GM19372 (cell line): ENCODE data around the gene FAM83F.
"Not testable (repeated sequence)": the region's sequence is repeated elsewhere in the genome, so short reads cannot be mapped to it uniquely, and the experiment has no call there.

Experiments
- ATAC-seq: cut with Tn5 transposase; IDR thresholded peaks from one replicate; pipeline ENCODE4 v1.9.1; 2021; ENCODE audit warnings: mild to moderate bottlenecking, low read depth, moderate library complexity; ENCODE audit not compliant: unreplicated experiment

The FAM83F gene

DNA sequence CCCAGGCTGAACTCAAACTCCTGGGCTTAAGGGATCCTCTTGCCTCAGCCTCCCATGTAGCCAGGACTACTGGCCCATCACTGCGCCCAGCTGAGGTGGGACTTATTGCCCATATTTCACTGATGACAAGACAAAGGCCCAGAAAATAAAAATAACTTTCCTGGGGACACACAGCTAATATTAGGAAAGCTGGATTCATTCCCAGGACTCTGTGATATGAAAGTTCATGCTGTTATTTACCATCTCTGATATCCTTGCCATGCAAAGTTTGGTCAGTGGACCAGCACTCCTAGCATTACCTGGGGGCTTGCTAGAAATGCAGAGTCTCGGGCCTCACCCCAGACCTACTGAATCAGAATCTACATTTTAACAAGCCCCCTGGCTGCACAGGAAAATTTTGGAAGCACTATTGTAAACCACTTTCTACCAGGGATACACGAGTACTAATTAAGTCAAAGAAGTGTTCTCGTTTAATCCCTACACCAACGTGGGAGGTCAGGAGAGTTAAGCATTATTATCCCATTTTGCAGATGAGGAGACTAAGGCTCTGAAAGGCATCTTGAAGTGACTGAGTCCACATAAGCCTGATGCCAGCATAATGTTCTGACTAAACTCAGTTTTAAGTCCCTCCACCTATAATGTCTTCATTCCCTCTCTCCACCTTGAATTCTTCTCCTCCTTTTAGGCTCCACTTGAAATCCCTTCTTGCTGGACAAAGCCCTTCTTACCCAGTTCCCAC, 2.5 kb upstream of the FAM83F start:
- no peak for ATAC-seq

DNA sequence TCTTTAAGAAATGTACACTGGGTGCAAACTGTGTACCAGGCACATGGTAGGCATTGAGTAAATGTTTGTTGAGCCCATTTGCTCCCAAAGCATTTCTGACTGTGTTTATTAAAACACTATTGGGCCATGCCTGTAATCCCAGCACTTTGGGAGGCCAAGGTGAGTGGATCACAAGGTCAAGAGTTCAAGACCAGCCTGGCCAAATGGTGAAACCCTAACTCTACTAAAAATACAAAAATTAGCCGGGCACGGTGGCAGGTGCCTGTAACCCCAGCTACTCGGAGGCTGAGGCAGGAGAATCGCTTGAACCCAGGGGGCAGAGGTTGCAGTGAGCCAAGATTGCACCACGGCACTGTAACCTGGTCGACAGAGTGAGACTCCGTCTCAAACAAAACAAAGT, 1.9 kb upstream of the FAM83F start:
- not testable (repeated sequence) for ATAC-seq

DNA sequence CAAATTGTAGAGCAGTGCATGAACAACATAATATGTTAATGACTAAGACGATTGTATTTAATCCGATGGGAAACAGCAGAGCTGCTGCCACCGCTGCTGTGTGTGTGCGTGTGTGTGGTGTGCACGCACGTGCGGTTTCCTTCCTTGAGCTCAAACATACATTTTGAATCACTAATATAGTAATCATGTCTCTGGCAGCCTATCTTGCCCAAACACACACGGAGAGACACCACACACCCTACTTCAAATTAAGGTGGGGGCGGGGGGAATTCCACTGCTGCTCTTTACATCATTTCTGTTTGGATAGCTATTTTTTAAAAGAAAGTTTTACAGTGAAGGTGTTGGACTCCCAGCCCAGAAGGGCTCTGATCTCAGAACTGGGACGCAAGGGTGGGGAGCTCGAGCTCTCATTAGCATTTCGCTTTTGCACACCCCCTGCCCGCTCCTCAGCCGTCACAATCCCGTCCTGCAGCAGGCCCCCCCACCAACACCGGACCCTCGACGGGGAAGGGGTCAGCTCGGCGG, 651 bp upstream of the FAM83F start:
- ATAC-seq, result no peak

DNA sequence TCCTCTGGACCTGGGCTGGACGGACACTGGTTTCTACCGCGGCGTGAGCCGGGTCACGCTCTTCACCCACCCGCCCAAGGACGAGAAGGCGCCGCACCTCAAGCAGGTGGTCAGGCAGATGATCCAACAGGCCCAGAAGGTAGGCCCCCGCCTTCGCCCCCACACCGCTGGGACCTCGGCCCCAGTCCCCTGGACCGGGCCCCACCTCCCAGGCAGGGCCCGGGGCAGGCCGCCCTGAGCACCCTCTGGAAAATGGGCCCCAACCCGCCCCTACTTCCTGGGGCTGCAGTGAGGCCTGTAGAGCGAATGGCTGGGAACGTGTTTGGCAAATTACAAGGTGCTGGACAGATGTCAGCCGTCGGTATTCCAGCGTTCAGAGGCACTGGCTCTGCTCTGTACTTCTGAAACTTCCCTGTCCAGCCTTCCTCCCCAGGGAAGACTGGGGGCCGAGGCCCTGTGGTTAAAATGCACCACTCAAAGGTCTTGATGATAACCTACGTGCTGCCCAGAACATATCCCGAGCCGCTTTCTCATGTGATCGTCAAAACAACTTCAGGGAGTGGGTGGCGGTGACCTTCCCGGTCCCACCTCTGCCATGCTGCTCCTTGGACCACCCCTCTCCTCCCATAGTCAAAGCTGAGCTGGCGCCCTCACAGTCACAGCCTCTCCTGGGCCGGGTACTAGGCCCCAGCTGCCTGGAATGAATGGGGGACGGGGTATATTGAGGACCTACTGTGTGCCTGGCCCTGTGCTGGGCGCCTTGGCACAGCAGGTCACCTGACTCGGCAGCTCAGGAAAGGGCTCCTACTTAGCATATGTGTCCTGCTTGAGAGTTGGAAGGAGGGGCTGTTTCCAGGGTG, 869 bp downstream of the FAM83F start:
- no peak for ATAC-seq

DNA sequence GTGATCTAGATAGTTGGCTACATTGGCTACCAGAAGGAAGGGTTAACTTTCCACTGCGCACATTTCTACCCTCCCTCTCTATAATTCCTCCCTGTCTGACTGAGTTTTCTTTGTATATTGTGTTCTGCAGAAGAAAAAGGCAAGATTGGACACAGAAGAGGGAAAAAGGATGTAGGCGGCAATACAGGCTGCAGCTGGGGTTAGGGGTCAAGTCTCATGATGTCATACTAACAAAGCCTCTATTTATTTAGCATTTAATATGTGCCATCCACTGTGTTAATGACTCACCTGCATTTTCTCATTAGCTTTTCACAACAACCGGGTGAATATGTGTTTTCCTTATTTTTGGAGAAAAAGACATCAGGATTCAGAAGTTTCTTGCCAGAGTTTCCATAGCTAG, 2.0 kb downstream of the FAM83F start:
- no peak for ATAC-seq

DNA sequence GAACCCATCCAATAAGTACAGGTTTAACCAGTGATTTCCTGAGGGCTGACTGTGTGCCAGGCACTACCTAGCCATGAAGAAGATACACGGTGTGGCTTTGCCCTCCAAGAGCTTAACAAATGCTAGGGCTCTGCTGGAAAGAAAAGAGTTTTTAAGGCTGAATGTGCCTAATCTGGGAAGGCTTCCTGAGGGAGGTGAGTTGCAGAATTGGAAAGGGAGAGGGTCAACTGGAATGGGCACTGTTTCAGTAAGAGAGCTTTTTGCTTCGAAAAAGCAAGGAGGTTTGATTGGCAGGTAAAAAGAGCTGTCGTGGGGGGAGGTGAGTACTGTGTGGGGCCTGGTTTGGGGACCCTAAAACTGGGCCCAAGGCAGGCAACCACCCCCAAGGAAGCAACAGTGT, 2.7 kb downstream of the FAM83F start:
- ATAC-seq, result no peak

DNA sequence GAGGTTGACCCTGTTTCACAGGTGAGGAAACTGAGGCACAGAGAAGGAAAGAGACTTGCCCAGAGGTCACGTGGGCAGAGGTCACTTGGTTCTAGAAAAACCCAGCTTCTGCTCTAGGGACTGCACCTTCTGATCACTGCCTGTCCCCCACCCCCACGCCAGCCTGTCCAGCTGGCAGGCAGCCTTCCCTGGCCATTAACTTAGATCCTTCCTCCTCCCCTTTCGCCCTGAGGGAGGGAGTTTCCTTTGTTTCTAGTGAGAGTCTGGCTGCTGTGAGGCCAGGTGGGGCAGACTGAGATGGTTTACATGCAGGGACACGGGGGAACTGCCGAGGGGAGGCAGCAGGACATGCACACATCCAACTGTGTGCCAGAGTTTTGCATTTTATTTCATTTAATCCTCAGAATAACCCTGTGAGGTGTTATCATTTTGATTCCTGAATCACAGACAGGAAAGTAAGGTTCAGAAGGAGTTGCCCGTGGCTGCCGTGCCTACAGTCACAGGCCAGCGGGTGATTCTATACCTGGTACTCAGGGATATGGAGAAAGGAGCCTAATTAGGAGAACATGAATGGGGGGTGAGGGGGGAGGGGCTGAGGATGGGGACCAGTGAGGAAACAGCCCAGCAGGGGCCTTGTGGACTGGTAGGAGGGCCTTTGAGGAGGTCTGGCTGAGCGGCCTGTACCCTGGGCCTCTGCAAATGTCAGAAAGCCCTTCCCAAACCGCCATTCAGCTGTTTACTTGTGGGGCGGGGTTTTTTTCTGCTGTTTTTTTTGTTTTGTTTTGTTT, 3.4 kb downstream of the FAM83F start:
- ATAC-seq, result no peak

DNA sequence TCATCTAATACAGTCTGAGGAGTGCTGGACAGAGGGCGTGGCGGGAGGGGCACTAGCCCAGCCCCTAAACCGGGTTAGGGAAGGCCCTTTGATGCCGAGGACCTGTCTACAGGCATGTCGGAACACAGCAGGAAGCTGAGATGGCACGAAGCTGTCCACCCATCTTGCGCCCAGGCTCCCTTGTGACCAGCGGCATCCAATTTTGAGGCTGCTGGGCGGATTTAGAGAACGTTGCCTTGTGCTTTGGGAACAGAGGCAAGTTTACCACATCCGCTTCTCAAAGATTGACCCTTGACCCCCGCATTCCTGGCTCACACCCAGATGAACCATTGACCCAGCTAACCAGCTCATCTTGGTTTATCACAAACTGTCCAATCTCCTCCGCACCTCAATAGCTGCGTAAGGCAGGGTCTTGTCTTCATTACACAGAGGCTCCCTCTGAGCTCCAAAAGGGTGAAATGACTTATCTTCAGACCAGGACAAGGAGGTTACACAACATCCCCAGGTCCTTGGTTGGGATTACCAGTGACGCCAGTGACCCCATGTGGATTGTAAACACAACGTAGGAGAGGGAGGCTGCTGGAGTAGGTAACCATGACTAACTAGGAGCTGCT, 4.5 kb downstream of the FAM83F start:
- no peak for ATAC-seq

DNA sequence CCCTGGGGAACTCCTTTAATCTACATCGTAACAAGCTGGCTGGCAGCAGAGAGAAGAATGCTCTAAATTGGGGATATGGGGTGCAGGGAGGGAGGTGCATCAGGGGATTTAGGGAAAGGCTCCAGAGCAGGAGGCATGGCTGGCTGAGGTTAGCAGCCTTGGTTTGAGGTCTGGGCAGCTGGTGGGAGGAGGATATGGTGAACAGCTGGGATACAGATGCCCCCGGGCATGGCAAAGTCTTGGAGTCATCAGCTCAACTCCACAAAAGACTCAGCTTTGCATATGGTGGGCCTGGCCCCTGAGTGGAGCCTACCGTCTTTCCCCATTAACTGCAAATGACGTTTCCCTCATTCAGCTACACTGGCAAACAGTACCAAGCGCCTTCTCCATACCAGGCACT, 5.4 kb downstream of the FAM83F start:
- no peak for ATAC-seq

DNA sequence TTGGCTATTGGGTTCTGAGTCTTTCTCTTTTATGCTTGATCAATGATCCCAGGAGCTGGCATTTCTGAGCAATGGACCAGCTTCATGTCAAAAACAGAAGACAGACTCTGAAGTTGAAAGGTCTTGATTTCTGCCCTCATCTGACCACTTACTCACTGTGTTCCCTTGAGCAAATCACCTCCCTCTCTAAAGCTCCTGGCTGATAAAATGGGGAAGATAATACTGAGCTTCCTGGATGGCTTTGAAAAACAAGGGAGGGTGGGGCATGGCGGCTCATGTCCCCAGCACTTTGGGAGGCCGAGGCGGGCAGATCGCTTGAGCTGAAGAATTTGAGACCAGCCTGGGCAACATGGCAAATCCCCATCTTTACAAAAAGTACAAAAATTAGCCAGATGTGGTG, 6.4 kb downstream of the FAM83F start:
- ATAC-seq, result no peak

DNA sequence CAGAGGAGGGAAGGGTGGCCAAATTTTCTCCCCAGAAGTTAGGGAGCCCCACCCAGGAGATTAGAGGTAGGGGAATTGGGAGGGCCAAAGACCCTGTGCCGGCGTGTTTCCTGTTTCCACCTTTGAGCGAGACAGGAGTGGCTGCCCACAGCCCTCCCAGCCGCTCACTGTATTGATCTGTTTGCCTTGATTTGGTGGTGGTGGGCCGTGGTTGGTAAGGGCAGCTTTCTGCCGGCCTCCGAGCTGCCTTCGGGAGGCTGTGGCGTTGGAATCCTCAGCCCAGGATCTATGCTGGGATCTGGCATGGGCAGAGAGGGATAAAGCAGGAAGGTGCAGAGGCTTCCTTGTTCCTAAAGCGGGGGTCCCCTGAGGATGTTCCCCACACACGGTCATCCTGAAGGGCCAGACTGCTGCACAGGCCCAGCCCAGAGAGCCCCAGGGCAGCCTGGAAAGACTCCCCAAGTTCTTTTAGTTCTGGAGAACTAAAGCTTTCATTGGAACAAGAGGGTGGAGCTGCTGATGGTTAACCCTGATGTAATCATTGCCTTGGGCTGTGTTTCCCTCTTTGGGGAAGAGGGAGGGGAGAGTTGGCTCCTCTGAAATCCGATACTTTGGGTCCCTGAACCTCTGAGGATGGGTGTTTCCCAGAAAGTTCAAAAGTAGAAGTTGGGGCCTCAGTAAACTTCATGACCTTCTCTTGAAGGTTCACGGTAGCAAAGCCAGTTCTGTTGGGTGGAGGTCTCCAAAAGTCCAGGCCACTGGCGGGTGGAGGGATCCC, 7.2 kb downstream of the FAM83F start:
- no peak for ATAC-seq

DNA sequence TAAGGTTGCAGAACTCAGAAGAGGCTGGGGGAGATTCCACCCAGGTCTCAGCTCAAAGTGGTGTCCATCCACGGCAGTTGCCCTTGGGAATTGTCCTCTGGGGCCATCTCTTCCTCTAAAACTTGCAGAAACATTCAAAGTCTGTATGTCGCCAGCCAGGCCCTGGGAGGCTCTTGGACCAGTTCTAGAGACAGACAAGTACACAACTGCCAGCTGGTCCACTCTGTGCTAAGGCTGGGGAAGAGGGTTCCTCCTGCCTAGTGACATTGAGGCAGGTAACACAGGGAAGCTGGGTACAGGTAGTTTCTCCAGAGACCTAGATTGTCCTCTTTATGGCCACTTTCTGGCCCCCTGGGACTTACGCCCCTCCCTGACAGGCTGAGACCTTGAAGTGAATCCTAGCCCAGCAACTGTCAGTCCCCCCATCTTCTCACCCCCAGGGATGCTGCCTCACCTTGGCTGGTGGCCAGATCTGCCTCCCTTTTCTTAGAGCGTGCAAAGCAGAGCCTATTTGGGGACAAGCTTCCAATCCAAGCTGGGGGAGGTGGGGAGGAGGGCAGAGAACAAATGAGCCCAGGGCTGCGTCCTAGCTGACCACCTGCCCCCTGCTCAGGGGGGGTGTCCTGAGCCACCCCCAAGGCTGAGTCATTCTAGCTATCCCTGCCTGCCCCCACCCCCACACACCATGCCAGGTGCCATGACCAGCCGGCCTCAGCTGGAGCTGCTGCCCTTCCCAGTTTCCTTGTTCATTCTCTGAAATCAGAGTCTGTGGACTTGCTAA, 8.4 kb downstream of the FAM83F start:
- no peak for ATAC-seq

DNA sequence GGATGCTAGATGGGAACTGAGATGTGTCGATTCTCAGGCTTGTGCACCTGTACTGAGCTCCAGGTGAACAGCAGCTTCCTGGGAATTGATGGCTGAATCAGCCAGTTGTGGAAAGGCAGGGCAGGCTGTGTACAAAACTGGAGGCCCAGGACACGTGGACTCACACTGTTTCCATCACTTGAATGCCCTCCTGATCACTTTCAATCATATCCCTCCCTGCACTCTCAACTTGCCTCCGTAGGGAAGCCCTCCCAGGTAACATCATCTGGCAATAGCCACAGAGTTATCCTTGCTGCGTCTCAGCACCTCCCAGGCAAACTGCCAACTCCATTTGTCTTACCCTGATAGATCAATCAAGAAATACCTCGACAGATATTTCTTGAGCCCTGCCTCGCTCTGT, 10.1 kb downstream of the FAM83F start:
- no peak for ATAC-seq

DNA sequence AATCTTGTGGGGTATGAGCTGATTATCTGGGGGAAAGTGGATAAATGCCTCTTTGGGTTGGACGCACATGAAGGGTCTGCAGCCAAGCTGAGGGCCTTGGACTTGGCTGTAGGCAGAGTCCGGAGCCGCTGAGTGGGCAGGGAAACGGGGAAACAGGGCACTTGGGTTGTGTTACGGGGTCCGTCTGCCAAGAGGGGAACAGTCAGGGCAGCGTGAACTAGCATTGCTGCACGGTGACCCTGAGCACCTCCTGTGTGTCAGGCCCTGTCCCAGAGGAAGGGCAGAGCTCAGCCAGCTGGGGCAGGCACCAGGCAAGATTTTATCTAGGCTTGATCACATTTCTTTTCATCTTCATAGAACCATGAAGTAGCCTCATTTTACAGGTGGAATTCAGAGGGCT, 11.9 kb downstream of the FAM83F start:
- no peak for ATAC-seq

DNA sequence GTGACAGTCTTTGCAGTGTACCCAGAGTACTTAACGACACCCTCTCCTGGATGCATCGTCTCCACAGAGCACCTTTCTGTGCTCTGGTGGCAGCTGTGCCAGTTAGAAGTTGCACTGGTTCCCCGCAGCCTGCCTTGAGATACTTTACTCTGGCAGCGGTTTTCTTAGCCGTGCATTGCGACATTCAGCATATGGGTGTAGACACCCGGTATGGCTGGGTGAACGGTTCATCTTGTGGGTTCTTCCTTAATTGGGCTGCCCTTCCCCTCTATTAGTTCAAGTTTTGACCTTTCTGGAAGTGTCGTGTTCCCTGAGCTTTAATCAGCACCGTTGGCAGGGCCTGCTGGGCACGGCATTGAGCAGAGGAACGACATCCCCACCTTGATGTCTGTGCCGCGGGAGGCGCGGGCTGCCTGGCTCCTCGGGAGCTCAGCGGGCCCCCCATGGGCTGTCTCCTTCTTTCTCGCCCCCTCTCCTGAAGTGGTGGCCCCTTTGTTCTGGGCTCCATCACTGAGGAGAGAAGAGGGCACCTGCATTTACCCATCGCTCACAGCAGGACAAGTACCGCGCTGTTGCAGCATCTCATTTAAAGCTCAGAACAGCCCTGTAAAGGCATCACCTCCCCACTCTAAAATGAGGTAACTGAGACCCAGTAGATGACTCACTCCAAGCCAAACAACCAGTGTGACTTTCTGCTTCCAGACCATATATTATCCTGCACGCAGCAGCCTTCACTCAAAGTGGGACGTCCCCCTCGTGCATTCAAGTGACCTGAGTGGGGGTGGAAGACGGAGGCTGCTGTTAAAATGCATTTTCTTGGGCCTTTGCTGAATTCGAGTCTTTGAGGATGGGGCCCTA, 13.3 kb downstream of the FAM83F start:
- ATAC-seq, result no peak

DNA sequence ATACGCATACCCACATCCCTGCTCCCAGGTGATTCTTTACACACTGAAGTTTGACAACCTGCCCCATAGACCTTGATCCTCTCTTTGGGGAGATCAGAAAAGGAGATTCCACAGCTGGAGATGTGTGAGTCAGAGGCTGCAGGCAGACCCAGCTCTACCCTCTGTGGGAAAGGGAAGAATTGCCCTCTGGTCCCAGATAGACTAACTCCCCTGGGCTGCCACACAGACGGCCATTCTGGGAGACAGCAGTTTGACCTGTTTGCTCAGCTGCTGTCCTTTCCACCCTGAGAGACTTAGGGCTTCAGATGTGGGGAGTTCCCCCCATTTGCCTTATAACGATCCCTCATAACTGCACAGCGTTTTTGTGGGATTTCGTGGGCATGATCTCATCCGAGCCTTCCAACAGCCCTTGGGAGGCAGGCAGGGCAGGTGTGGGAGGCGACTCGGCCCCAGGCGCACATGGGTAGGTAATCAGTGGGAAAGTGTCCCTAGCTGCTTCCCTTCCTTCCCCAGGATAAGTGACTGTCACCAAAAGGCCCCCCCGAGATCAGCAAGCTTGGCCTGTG, 14.1 kb downstream of the FAM83F start:
- ATAC-seq, result no peak

DNA sequence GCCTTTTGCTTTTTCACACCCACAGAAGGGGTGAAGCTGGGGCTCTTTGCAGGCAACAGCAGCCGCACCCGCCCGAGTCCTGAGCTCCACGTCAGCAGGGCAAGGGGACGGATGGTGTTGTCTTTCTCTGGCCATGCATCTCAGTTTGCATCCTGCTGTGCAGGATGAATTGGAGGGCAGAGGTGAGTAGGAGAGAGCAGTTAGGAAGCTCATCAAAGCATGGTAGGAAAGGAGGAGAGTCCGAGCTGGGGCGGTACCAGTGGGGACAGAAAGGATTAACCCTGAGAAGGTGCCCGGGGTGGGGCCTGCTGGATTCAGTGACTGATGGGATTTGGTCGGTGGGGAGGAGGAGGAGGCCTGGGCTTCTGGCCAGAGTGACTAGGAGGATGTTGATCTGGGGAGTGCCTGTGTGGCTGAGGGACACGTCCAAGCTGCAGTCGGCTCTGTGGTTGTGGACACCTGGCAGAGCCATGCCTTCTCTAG, 14.6 kb downstream of the FAM83F start:
- ATAC-seq, result no peak
